KG1 (cell line): ENCODE data around the gene C1orf56.
A peak's percentile ranks its signal among the peaks of the same experiment; 100 is the strongest.

Experiments used
- DNase-seq: peaks from one replicate; lab custom pipeline; 2025; lab: John Stamatoyannopoulos, UW

Gene C1orf56

GRCh38 chr1:151026460-151026859 is 21.1 kb upstream of the C1orf56 start:
- DNase-seq: no peak

- DNase-seq: no peak
These were observed 15.4 kb upstream of the C1orf56 start for GRCh38 chr1:151032164-151032563.

GRCh38 chr1:151035167-151035566 is 12.4 kb upstream of the C1orf56 start:
- no peak for DNase-seq

GRCh38 chr1:151036356-151036755 is 11.2 kb upstream of the C1orf56 start, which contains the start of gene BNIPL:
Gene BNIPL, plus strand, starts transcription at chr1:151036586. Its CDS starts 140 bp downstream, at chr1:151036726.
- no peak for DNase-seq

GRCh38 chr1:151037032-151037431 is 10.5 kb upstream of the C1orf56 start:
- DNase-seq: no peak

GRCh38 chr1:151039521-151039920 is 8.0 kb upstream of the C1orf56 start:
- no peak for DNase-seq

GRCh38 chr1:151043163-151043562 is 4.4 kb upstream of the C1orf56 start:
- no peak for DNase-seq

- no peak for DNase-seq
These were observed 534 bp downstream of the C1orf56 start for GRCh38 chr1:151047925-151048644.

- no peak for DNase-seq
These were observed 1.1 kb downstream of the C1orf56 start for GRCh38 chr1:151048645-151049032.

- no peak for DNase-seq
These were observed 1.9 kb downstream of the C1orf56 start for GRCh38 chr1:151049458-151049857.

- DNase-seq: no peak
These were observed 2.6 kb downstream of the C1orf56 start for GRCh38 chr1:151050051-151050688.

GRCh38 chr1:151051356-151052009 is 3.9 kb downstream of the C1orf56 start:
- no peak for DNase-seq

GRCh38 chr1:151054971-151055547 is 7.5 kb downstream of the C1orf56 start:
- DNase-seq: no peak

GRCh38 chr1:151055581-151055980 is 8.0 kb downstream of the C1orf56 start:
- DNase-seq: no peak

- no peak for DNase-seq
These were observed 8.6 kb downstream of the C1orf56 start for GRCh38 chr1:151056149-151056548.

- no peak for DNase-seq
These were observed 11.1 kb downstream of the C1orf56 start for GRCh38 chr1:151058692-151059091.

GRCh38 chr1:151059109-151060006 is 11.8 kb downstream of the C1orf56 start, which contains the start of gene CDC42SE1:
Gene CDC42SE1, minus strand, starts transcription at chr1:151059622. Its CDS starts 3,892 bp downstream, at chr1:151055730.
- DNase-seq: peak; percentile 78

- no peak for DNase-seq
These were observed 12.6 kb downstream of the C1orf56 start, which contains the start of gene MLLT11 for GRCh38 chr1:151060007-151060656. Gene MLLT11, plus strand, starts transcription at chr1:151060397. Its CDS starts 6,828 bp downstream, at chr1:151067225.

GRCh38 chr1:151060657-151061421 is 13.3 kb downstream of the C1orf56 start:
- DNase-seq: peak; percentile 15

- no peak for DNase-seq
These were observed 14.2 kb downstream of the C1orf56 start for GRCh38 chr1:151061704-151062103.
